ENCODE data around the gene ACTR1B.
"Not testable (repeated sequence)": the region's sequence is repeated elsewhere in the genome, so short reads cannot be mapped to it uniquely, and the experiment has no call there.

ACTR1B gene

DNA sequence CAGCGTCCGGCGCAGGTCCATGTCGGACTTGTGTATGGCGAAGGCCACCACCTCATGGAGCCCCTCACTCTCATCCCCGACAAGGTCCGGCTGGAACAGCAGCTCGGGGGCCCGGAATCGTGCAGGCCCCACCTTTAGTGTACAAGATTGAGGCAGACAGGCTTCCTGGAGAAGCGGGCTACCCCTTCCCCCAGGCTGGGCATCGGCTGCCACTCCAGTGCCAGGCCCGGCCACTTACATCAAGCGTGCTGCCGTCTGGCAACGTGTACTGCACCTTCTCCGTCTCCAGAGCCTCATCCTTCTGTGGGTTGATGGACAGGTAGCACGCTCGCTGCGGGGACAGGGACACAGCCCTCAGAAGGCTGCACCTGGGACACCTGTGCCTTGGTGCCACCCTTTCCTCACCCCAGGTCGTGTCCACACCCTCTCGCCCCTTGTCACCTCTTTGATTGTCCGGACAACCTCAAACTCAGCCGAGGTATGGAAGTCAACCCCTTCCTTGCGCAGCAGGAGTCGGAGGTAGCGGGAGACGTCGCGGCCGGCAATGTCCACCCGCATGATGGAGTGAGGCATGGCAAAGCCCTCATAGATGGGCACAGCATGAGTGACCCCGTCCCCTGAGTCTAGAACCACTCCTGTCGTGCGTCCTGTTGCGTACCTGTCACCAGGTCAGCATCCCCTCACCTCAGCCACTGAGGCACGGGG lies 5.7 kb downstream of the ACTR1B start:
- DNase-seq, result no peak

DNA sequence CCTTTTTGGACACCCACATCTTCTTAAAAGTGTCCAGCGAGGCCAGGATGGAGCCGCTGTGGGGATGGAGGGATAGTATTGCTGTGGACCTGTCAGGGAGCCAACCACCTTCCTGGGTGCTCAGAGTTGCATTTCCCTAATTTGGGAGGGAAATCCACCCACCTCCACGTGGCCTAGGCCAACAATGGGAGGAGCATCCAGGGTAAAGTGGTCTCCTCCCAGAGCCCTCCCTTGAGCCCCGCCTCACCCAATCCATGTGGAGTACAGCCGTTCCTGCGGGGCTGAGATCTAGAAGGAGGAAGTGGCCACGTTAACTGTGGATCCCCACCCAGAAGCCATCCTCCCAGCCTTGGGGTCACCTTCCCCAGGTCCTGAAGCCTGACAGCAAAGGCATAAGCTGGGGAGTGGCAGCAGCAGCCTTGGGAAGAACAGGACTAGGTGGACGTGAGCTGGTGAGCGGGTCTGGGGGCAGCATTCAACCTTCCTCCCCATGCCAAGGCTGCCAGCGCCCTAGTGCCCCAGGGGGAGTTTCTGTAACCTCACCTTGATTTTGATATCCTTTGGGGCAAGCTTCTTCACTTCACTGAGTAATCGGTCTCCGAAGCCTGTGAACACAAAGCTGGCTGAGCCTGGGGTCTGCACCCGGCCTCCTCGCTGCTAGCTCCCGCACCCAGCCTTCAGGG lies 6.8 kb downstream of the ACTR1B start:
- DNase-seq, result no peak

DNA sequence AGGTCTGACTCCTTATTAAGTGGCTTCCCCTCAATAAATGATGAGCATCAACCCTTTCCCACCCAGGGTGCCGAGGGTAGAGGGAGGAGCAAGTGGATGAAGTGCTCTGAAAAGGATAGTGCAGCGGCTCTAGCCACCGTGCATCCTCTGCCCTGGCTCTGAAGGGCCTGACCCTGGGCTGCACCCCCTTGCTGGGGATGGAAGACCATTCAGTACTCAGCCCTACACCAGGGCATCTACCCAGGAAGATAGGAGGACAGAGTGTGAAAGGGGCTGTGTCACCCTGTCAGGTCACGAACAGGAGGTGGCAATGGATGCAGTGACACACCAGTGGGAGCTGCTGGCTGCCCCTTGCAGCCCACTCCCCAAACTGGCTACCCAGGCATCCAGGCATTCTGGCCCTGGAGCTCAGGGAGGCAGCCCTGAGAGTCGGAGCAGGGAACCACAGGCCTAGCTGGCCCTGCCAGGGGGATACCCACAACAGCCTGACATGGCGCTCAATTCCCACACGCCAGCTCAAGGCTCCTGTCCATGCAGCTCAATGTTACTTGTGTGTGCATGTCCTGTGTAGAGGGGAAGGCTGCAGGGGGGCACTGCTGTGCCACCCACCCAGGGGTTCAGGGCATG lies 7.6 kb downstream of the ACTR1B start:
- no peak for DNase-seq

DNA sequence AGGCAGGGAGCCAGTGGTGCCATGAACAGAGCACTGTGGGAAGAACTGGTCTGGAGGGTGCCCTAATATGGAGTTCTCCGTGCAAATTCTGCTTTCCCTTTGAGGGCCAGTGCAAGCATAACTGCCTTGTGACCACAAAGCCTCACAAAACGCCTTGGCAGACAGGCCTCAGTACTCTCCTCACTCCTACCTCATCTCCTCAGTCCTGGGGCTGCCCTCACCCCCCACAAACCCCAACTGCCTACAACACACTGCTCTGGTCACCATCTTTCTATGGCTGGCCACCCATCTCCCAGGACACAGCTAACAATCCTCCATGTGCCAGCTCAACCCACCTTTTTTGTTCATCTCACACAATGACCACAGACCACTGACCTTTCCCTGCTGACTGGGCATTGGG lies 9.1 kb downstream of the ACTR1B start:
- no peak for DNase-seq

DNA sequence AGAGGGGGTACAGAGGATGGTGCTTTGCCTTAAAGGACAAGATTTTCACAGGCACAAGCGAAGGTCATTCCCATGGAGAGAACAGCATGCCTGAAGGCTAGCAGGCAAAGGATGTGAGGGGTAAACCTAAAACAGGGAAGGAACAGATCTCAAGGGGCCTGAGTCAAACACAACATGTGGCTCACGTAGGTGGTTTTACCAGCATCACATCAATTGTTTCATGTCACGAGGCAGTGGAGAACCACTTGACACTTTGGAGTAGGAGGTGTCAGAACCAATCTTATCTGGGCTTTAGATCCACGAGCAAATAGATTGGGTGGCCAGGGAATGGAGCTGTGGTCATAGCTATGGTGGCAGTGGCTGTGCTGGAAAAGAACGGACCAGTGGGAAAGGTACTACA lies 9.5 kb downstream of the ACTR1B start:
- no peak for DNase-seq

DNA sequence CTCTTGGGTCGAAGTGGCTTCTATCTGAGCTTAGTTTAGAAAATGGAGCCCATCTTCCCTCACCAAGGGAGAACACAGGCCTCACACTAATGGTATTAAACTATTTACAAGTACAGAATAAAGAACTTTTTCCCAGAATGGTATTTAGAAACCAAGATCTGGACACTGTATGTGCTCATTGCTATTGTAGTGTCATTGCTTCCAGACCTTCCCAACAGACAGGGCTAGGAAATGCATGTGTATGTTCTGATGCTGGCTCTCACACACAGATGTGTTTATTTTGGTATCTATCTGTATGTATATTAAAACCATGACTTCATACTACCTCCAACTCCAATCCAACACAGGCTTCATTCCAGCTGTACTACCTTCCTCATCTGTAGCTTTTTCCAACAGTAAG lies 10.0 kb downstream of the ACTR1B start:
- DNase-seq, result no peak

DNA sequence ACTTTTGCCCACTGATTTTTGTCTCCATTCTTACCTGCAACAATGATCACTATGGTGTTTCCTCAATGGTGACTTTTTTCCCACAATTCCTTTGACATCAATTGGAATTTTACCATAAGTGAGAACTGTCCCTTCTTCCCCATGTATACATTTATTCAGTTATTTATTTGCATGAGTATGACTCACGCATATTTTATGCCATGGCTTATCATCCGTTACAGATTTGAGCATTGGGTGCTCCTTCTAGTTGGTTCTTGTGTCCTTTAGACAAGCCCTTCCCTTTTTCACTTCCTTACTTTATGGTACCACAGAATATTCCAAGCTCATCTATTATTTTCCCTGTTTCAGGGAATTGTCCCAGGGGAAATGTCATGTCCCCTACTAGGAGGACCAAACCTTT lies 10.4 kb downstream of the ACTR1B start:
- no peak for DNase-seq

DNA sequence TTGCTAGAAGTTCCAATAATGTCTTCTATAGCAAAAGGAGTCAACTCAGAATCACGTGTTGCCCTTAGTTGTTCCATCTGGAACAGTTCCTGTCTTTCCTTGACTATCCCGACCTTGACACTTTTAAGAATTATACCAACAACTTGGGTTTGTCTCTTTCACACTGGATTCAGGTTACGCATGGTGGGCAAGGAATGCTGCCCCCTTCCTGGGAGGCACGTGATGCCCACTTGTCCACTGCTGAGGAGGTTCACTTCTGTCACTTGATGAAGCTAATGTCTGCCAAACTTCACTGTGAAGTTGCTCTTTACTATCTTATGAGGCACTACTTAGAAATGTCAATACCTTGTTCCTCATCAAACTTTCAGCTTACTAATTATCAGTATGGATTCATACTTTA lies 12.7 kb downstream of the ACTR1B start:
- no peak for DNase-seq

DNA sequence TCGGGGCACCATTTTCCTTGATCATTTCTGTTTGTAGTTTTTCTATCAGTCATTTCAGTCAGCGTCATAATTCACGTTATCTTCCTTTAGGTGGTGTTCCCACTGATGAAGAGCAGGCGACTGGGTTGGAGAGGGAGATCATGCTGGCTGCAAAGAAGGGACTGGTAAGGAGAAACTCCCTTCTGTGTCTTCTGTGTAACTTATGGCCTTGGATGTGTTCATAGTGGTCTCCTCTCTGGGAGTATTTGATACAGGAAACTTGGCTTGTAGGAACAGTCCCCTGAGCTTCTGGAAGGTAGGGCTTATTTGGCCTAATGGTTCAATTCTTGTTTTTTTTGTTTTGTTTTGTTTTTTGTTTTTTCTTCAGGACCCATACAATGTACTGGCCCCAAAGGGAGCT lies 16.9 kb downstream of the ACTR1B start:
- no peak for DNase-seq

DNA sequence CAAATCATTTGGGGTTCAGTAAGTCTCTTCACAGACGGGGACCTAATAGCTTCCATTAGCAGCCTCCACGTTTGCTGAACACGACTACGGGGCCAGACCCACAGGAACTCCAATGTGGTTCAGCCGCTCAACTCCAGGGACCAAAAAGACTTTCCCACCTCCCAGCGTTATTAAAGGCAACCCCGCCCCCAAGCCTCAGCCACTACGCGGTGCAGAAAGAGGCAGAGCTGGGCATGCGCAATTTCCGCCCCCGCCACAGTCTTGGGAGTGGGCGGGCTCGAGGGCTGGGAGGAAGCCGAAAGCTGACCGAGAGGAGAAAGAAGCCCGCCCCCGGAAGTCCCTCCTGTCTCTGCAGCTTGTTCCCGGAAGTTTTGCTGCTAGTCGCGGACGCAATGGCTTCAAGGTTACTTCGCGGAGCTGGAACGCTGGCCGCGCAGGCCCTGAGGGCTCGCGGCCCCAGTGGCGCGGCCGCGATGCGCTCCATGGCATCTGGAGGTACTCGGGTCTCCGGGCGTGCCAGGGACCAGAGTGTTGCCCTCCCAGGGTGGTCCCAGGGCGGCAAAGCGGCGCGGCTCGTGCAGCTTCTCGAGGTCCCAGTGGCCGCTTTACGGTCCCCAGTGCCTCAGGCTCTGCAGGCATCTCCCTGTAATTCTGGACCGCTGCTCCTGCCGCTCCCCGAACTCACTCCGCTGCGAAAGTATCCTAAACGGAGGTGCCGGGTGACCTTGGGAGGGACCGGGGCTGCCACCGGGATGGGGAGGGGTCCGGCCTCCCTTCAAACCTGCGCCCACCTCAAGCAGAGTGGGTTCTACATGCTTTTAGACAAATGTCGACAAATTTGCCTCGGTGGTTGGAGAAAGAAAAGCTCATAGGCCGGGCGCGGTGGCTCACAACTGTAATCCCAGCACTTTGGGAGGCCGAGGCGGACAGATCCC lies 17.9 kb downstream of the ACTR1B start, which contains the start of gene COX5B:
COX5B (plus strand) TSS at position 368 of the 935 bp plus-strand sequence; CDS start at position 393, 25 bp downstream.
- peak; percentile 98 for DNase-seq

DNA sequence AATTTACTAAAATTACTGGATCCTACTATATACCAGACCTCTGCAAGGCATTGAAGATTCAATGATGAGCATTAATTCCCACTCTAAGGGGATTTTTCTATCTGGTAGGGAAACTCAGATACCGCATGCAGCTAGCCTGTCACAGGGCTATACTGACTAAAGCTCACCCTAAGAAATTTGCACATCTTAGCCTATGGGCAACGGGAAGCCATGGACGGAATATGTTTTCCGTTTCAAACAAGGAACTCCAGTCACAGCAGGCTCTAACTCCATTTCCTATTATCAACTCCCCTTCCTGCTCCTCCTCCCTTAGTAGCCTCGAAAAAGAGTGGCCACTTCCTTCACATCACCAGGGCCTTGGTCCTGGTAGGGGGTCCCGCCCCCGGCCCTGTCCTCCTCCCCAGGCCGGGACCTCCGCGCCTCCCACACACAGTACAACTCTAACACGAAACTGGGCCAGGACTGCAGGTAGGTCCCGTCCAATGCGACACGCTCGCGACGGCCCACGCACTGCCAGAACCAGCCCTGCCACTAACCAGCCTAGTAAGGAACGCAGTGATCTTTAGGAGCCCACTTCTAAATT lies 18.6 kb downstream of the ACTR1B start:
- DNase-seq, result peak; percentile 52

DNA sequence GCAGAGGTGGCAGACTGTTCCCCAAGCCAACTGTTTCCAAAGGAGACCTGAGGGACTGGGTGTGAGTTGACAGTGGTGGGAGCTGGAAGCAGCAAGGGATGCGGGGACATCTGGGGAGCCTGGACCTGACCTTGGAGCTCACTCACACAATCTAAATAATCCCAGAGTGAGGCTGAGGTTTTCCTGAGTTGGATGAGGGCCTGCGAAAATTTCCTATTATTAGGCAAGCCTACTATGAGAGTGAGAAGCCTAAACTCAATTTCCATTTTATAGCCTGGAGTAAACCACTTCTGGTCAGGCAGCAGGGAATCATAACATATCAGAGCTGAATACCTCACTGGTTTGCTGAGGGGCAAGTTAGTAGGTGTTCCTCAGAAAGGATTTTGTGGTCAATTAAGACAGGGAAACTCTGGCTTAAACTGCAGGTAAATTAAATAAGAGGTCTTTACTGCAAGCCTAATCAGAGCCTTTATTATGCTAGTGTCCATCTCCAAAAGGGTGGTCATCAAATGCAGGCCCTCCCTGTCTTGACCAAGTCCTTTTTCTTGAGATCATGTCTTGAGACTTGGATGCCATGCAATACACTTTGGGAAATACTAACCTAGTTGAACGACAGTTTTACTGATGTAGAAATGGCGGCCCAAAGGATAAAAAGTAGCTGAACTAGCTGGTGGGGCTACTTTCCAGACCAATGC lies 19.7 kb downstream of the ACTR1B start:
- no peak for DNase-seq

DNA sequence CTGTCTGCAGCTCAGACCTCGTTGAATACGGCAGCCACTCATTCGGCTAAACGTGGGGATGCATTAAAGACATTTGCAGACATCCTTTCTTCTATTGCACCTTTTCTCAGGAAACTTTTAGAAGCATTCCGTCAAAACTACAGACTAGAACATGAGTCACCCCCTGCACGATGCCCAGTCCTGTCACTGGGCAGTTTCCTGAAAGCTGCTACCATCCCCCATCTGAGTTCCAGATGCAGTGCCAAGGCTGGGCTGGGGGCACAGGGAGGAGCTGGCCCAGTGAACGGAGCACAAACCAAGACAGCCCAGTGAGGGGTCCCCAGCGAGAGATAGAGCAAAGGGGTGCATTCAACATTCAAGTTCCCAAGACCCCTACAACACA lies 37.8 kb downstream of the ACTR1B start:
- not testable (repeated sequence) for DNase-seq

DNA sequence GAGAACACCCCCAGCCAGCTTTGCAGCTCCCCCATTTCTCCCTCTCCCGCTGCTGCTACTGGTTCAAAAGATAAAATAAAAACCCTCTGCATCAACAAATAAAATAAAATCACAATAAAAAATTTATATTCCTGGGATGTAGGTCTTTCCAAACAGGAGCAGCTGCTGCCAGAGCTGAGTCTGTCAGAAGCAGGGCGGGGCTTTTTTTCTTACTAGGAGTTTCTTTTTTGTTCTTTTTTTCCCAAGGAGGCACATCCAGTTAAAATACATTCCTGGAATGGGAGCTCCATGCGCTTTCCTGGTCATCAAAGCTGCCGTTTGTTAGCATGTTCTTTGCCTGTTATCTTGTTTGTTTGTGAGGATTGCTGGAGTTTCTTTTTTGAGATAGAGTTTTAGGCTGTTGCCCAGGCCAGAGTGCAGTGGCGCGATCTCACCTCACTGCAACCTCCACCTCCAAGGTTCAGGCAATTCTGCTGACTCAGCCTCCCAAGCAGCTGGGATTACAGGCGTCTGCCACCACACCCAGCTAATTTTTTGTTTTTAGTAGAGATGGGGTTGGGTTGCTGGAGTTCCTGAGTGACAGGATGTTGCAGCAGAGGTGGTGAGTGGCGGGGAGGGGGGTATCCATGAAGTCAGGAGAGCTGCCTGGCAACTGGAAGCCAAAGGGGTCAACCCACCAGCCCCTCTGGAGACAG lies 38.3 kb downstream of the ACTR1B start:
- not testable (repeated sequence) for DNase-seq

DNA sequence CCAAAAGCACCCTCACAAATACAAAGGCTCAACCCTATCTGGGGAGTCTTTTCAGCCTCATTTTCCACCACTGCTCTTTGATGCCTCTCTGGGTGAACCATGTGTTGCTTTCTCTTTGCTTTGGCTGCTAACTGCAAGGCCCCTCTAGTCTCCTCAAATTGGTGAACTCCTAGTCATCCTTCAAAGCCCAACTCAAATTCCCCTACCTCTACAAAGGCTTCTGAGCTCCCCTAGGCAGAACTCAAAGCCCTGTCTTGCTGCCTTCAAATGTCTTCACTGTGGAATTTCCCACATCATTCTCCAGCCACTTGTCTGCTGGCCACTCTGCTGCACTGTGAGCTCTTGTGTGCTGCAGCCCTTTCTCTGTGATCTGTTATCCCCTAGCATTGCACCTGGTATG lies 40.9 kb downstream of the ACTR1B start:
- not testable (repeated sequence) for DNase-seq

DNA sequence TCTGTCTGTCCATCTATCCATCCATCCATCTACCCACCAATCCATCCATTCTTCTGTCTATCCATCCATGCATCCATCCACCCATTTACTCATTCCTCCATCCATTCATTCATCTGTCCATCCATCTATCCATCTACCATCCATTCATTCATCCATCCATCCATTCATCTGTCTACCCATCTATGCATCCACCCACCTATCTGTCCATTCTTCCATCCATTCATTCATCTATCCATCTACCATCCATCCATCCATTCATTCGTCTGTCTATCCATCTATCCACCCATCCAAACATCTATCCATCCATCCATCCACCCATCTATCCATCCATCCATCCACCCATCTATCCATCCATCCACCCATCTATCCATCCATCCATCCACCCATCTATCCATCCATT lies 43.4 kb downstream of the ACTR1B start:
- not testable (repeated sequence) for DNase-seq

DNA sequence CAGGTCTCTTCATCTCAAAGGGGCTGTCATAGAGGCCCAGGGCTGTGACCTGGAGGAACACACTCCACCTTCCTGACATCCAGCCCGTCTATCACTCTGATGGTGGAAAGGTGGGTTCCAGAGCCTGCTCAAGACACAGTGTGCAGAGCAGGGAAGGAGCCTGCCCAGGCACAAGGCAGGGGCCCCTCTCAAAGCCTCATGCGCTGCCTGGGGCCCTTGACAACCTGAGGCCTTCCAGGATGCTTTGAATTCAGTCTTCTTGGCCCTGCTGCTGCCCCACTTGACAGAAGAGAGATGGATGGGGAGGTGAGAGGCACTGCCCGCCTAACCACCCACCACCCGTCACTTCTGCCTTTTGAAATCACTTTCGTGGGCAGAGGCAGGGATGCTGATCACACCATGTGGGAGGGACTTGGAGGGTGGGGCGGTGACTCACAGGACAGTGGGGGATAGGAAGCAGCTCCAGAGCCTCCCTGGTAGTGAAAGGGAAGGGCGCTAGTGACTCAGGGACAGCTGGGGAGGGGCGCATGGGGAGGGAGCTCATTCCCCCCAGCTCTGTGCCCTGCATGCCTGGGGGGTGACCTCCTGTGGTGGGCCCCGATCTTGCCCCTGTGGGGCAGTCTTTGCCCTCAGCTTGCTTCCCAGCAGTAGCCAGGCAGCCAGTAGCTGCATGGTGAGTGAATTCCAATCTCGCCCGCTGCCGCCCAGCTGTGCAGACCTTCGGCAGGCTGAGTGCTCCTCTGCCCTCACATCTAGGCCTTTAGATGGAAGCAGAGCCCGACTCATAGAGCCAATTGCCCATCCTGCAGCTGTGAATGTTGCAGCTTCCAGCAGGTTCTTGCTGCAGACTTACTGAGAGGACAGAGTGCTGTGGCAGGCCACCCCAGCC lies 44.7 kb downstream of the ACTR1B start:
- DNase-seq, result not testable (repeated sequence)

DNA sequence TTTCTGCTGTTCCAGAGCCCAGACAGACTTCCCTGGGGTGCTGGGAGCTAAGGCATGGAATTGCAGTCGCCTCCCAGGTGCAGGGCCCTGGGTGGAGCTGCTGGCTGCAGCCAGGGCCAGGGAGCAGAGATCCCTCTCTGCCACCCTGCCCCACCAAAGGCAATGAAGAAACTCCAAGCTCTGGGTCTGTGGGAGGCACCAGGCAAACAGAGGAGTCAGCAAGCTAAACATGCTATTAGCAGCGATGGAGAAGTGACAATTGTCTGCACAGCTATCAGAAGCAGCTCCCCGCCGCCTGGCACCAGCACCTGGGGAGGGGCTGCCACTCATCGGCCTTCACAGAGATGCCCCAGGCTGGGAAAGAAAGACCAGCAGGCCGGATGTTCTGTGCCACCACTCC lies 45.9 kb downstream of the ACTR1B start:
- DNase-seq, result no peak

DNA sequence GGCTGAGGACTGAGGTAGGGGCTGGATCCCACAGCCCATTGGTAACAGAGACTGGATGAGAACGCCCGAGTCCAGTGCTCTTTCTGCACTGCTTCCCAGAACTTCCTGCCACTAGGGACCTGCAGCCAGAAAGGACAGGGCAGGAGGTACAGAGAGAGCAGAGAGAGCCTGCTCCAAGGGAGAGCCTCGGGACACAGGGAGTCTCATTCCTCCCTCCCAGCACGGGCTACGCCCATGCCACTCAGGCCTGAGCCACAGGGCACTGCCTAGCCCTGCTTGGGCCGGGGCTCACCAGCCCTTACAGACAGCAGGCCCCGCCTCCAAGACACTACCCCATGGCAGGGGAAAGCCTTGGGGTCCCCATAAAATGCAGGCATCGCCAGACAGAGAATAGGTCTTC lies 48.1 kb downstream of the ACTR1B start:
- DNase-seq, result not testable (repeated sequence)

DNA sequence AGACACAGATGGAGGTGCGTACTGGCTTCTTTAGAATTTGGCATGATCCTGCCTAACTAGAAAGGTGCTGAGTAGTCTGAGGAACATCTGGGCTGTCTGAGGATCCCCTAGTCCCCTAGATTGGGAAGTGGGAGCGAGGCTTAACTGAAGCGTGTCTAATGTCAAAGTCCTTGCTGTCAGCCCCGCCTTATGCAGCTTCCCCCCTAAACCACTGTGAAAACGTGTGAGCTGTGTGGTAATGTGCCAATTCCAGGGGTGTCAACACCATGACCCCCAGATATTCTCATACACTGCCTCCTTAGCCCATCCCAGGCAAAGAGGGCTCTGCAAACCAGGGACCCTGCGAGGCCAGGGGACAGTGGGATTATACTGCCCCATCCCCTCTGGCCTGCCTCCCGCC lies 51.9 kb downstream of the ACTR1B start:
- DNase-seq, result not testable (repeated sequence)
